ENCODE results near the gene ADORA2A.

GRCh38 chr22:24402460-24403192, 24.8 kb upstream of the ADORA2A start:
- TF ChIP-seq CTCF (IDR thresholded peaks at IDR 0.05) (no peak), POLR2A (IDR thresholded peaks at IDR 0.05) (no peak)
